ENCODE measurements around the gene KCNQ5.
A peak's percentile ranks its signal among the peaks of the same experiment; 100 is the strongest.
"Not testable (repeated sequence)": the region's sequence is repeated elsewhere in the genome, so short reads cannot be mapped to it uniquely, and the experiment has no call there.

Gene KCNQ5

GRCh38 chr6:72621291-72622093 is at the start of gene KCNQ5:
KCNQ5 (plus strand) TSS chr6:72622064.
- Histone ChIP-seq H3K27ac (ENCODE audit: low read depth, low read length) (no peak within 1 kb of the TSS), H3K9ac (ENCODE audit: low read length) (no peak within 1 kb of the TSS), H3K9me3 (ENCODE audit: low read length) (no peaks in the 10 kb centered on the region), H3K4me1 (ENCODE audit: insufficient read depth, low read length) (peaks cover 30% of the 10 kb centered on the region), H3K36me3 (ENCODE audit: insufficient read depth, low read length) (no peaks in the 10 kb centered on the region), H3K4me3 (ENCODE audit: low read depth in 1 of 2, low read length in 2 of 2) (peak within 1 kb of the TSS; percentile 53 to 85), H3K27me3 (ENCODE audit: control insufficient read depth in 1 of 2, insufficient read depth in 2 of 2, low read length in 2 of 2) (peaks cover 17 to 38% of the 10 kb centered on the region in 2 donors)

GRCh38 chr6:72579865-72580264 is 42.0 kb upstream of the KCNQ5 start:
- no peak overlapping the region for H3K9ac ChIP-seq (ENCODE audit: low read length)
- no peaks in the 10 kb centered on the region for H3K4me1 ChIP-seq (ENCODE audit: insufficient read depth, low read length)
- no peaks in the 10 kb centered on the region for H3K27me3 ChIP-seq (ENCODE audit: control insufficient read depth in 1 of 2, insufficient read depth in 2 of 2, low read length in 2 of 2)
- no peak overlapping the region for H3K4me3 ChIP-seq (ENCODE audit: low read depth in 1 of 2, low read length in 2 of 2)
- no peaks in the 10 kb centered on the region for H3K36me3 ChIP-seq (ENCODE audit: insufficient read depth, low read length)
- no peak overlapping the region for H3K27ac ChIP-seq (ENCODE audit: low read depth, low read length)
- H3K9me3 ChIP-seq (ENCODE audit: low read length), result no peaks in the 10 kb centered on the region

GRCh38 chr6:72580281-72580940 is 41.5 kb upstream of the KCNQ5 start:
- no peaks in the 10 kb centered on the region for H3K27me3 ChIP-seq (ENCODE audit: control insufficient read depth in 1 of 2, insufficient read depth in 2 of 2, low read length in 2 of 2)
- no peaks in the 10 kb centered on the region for H3K36me3 ChIP-seq (ENCODE audit: insufficient read depth, low read length)
- no peak overlapping the region for H3K4me3 ChIP-seq (ENCODE audit: low read depth in 1 of 2, low read length in 2 of 2)
- H3K9me3 ChIP-seq (ENCODE audit: low read length), result no peaks in the 10 kb centered on the region
- no peak overlapping the region for H3K9ac ChIP-seq (ENCODE audit: low read length)
- H3K27ac ChIP-seq (ENCODE audit: low read depth, low read length), result no peak overlapping the region
- no peaks in the 10 kb centered on the region for H3K4me1 ChIP-seq (ENCODE audit: insufficient read depth, low read length)

GRCh38 chr6:72580950-72581349 is 40.9 kb upstream of the KCNQ5 start:
- not testable (repeated sequence) for H3K4me1 ChIP-seq (ENCODE audit: insufficient read depth, low read length); H3K9ac ChIP-seq (ENCODE audit: low read length); H3K27me3 ChIP-seq (ENCODE audit: control insufficient read depth in 1 of 2, insufficient read depth in 2 of 2, low read length in 2 of 2); H3K36me3 ChIP-seq (ENCODE audit: insufficient read depth, low read length); H3K27ac ChIP-seq (ENCODE audit: low read depth, low read length); H3K4me3 ChIP-seq (ENCODE audit: low read depth in 1 of 2, low read length in 2 of 2); H3K9me3 ChIP-seq (ENCODE audit: low read length)

GRCh38 chr6:72588155-72588554 is 33.7 kb upstream of the KCNQ5 start:
- no peaks in the 10 kb centered on the region for H3K36me3 ChIP-seq (ENCODE audit: insufficient read depth, low read length)

GRCh38 chr6:72589096-72589495 is 32.8 kb upstream of the KCNQ5 start:
- Histone ChIP-seq H3K9ac (ENCODE audit: low read length) (no peak overlapping the region), H3K4me3 (ENCODE audit: low read depth in 1 of 2, low read length in 2 of 2) (no peak overlapping the region), H3K9me3 (ENCODE audit: low read length) (no peaks in the 10 kb centered on the region), H3K27me3 (ENCODE audit: control insufficient read depth in 1 of 2, insufficient read depth in 2 of 2, low read length in 2 of 2) (no peaks in the 10 kb centered on the region), H3K27ac (ENCODE audit: low read depth, low read length) (no peak overlapping the region), H3K36me3 (ENCODE audit: insufficient read depth, low read length) (no peaks in the 10 kb centered on the region), H3K4me1 (ENCODE audit: insufficient read depth, low read length) (no peaks in the 10 kb centered on the region)

More at GRCh38 chr6:72588155-72588554, 33.7 kb upstream of the KCNQ5 start:
- H3K4me3 ChIP-seq (ENCODE audit: low read depth in 1 of 2, low read length in 2 of 2), result no peak overlapping the region
- H3K27ac ChIP-seq (ENCODE audit: low read depth, low read length), result no peak overlapping the region
- no peak overlapping the region for H3K9ac ChIP-seq (ENCODE audit: low read length)
- no peaks in the 10 kb centered on the region for H3K27me3 ChIP-seq (ENCODE audit: control insufficient read depth in 1 of 2, insufficient read depth in 2 of 2, low read length in 2 of 2)
- no peaks in the 10 kb centered on the region for H3K9me3 ChIP-seq (ENCODE audit: low read length)
- no peaks in the 10 kb centered on the region for H3K4me1 ChIP-seq (ENCODE audit: insufficient read depth, low read length)

- Histone ChIP-seq H3K9me3 (ENCODE audit: low read length) (no peaks in the 10 kb centered on the region), H3K36me3 (ENCODE audit: insufficient read depth, low read length) (no peaks in the 10 kb centered on the region), H3K4me3 (ENCODE audit: low read depth in 1 of 2, low read length in 2 of 2) (no peak overlapping the region), H3K27ac (ENCODE audit: low read depth, low read length) (no peak overlapping the region), H3K4me1 (ENCODE audit: insufficient read depth, low read length) (no peaks in the 10 kb centered on the region), H3K9ac (ENCODE audit: low read length) (no peak overlapping the region), H3K27me3 (ENCODE audit: control insufficient read depth in 1 of 2, insufficient read depth in 2 of 2, low read length in 2 of 2) (no peaks in the 10 kb centered on the region)
Observed at GRCh38 chr6:72595812-72596211, 26.1 kb upstream of the KCNQ5 start.

- no peak overlapping the region for H3K9ac ChIP-seq (ENCODE audit: low read length)
- peaks cover 19% of the 10 kb centered on the region for H3K4me1 ChIP-seq (ENCODE audit: insufficient read depth, low read length)
- H3K27me3 ChIP-seq (ENCODE audit: control insufficient read depth in 1 of 2, insufficient read depth in 2 of 2, low read length in 2 of 2), result peaks cover 4 to 15% of the 10 kb centered on the region in 2 donors
- H3K4me3 ChIP-seq (ENCODE audit: low read depth in 1 of 2, low read length in 2 of 2), result no peak overlapping the region
- H3K27ac ChIP-seq (ENCODE audit: low read depth, low read length), result no peak overlapping the region
- H3K9me3 ChIP-seq (ENCODE audit: low read length), result no peaks in the 10 kb centered on the region
- no peaks in the 10 kb centered on the region for H3K36me3 ChIP-seq (ENCODE audit: insufficient read depth, low read length)
Observed at GRCh38 chr6:72616406-72617015, 5.4 kb upstream of the KCNQ5 start.

GRCh38 chr6:72617721-72618120 is 4.1 kb upstream of the KCNQ5 start:
- H3K4me1 ChIP-seq (ENCODE audit: insufficient read depth, low read length), result peaks cover 24% of the 10 kb centered on the region
- no peak overlapping the region for H3K27ac ChIP-seq (ENCODE audit: low read depth, low read length)
- no peak overlapping the region for H3K9ac ChIP-seq (ENCODE audit: low read length)
- H3K27me3 ChIP-seq (ENCODE audit: control insufficient read depth in 1 of 2, insufficient read depth in 2 of 2, low read length in 2 of 2), result peaks cover 8 to 27% of the 10 kb centered on the region in 2 donors
- no peaks in the 10 kb centered on the region for H3K9me3 ChIP-seq (ENCODE audit: low read length)
- no peak overlapping the region for H3K4me3 ChIP-seq (ENCODE audit: low read depth in 1 of 2, low read length in 2 of 2)
- H3K36me3 ChIP-seq (ENCODE audit: insufficient read depth, low read length), result no peaks in the 10 kb centered on the region

GRCh38 chr6:72619883-72620696 is 1.8 kb upstream of the KCNQ5 start:
- H3K36me3 ChIP-seq (ENCODE audit: insufficient read depth, low read length), result no peaks in the 10 kb centered on the region
- no peak overlapping the region for H3K27ac ChIP-seq (ENCODE audit: low read depth, low read length)
- H3K27me3 ChIP-seq (ENCODE audit: control insufficient read depth in 1 of 2, insufficient read depth in 2 of 2, low read length in 2 of 2), result peaks cover 14 to 38% of the 10 kb centered on the region in 2 donors
- H3K4me3 ChIP-seq (ENCODE audit: low read depth in 1 of 2, low read length in 2 of 2), result peak overlapping the region; percentile 31 to 53
- H3K4me1 ChIP-seq (ENCODE audit: insufficient read depth, low read length), result peaks cover 30% of the 10 kb centered on the region
- H3K9me3 ChIP-seq (ENCODE audit: low read length), result no peaks in the 10 kb centered on the region
- H3K9ac ChIP-seq (ENCODE audit: low read length), result no peak overlapping the region

- peaks cover 30% of the 10 kb centered on the region for H3K4me1 ChIP-seq (ENCODE audit: insufficient read depth, low read length)
- H3K27ac ChIP-seq (ENCODE audit: low read depth, low read length), result no peak overlapping the region
- peak overlapping the region in 1 of 2 donors; percentile 53 for H3K4me3 ChIP-seq (ENCODE audit: low read depth in 1 of 2, low read length in 2 of 2)
- peaks cover 16 to 38% of the 10 kb centered on the region in 2 donors for H3K27me3 ChIP-seq (ENCODE audit: control insufficient read depth in 1 of 2, insufficient read depth in 2 of 2, low read length in 2 of 2)
- no peaks in the 10 kb centered on the region for H3K36me3 ChIP-seq (ENCODE audit: insufficient read depth, low read length)
- H3K9ac ChIP-seq (ENCODE audit: low read length), result no peak overlapping the region
- H3K9me3 ChIP-seq (ENCODE audit: low read length), result no peaks in the 10 kb centered on the region
Observed at GRCh38 chr6:72620871-72621290, 983 bp upstream of the KCNQ5 start.

Data from muscle layer of colon (tissue), 2 donors.